Coronary artery (tissue), 2 donors: ENCODE measurements around the gene PDK1.

Source experiments
- DNase-seq: peaks from one replicate; pipeline ENCODE4 v3.0.0-alpha.2; 2017; ENCODE audit warnings: low spot score
- H3K27ac ChIP-seq, 2 donors: fragments of 200-600 bp; sonication (generic); one replicate each; pipeline ENCODE4 v1.5.1; 2016 to 2019
- H3K4me3 ChIP-seq: fragments of 200-600 bp; sonication (generic); 2 replicates; pipeline ENCODE4 v1.5.1; 2016; ENCODE audit warnings: mild to moderate bottlenecking, moderate library complexity
- CTCF ChIP-seq: fragments of 200-600 bp; sonication (generic); IDR thresholded peaks from one replicate; pipeline ENCODE4 v1.5.1; 2019; ENCODE audit warnings: antibody characterized with exemption

The PDK1 gene

GRCh38 chr2:172596776-172597175, 40.9 kb downstream of the PDK1 start:
- no peak for DNase-seq
- no peak overlapping the region for H3K27ac ChIP-seq
- TF ChIP-seq CTCF = no peak
- no peak overlapping the region for H3K4me3 ChIP-seq

- TF ChIP-seq CTCF = no peak
- DNase-seq = no peak
- no peak overlapping the region for H3K4me3 ChIP-seq
- no peak overlapping the region for H3K27ac ChIP-seq
These were observed 41.4 kb downstream of the PDK1 start for GRCh38 chr2:172597176-172597842.

- no peak for DNase-seq
- Histone ChIP-seq H3K4me3 (no peak overlapping the region), H3K27ac (no peak overlapping the region)
- TF ChIP-seq CTCF = no peak
These were observed 44.1 kb downstream of the PDK1 start for GRCh38 chr2:172599947-172600346.

- DNase-seq = no peak
- no peak overlapping the region for H3K27ac ChIP-seq
- H3K4me3 ChIP-seq = peak overlapping the region; percentile 0
- no peak for TF ChIP-seq CTCF
These were observed 44.7 kb downstream of the PDK1 start for GRCh38 chr2:172600557-172601008.

- Histone ChIP-seq H3K27ac (no peak overlapping the region), H3K4me3 (no peak overlapping the region)
- TF ChIP-seq CTCF = no peak
- no peak for DNase-seq
These were observed 50.4 kb downstream of the PDK1 start for GRCh38 chr2:172606285-172606684.

- Histone ChIP-seq H3K27ac (no peak overlapping the region), H3K4me3 (no peak overlapping the region)
- no peak for DNase-seq
- no peak for TF ChIP-seq CTCF
These were observed 51.6 kb downstream of the PDK1 start for GRCh38 chr2:172607379-172607928.

GRCh38 chr2:172609488-172609887, 53.6 kb downstream of the PDK1 start:
- H3K27ac ChIP-seq = no peak overlapping the region
- H3K4me3 ChIP-seq = no peak overlapping the region
- DNase-seq = no peak
- no peak for TF ChIP-seq CTCF
